Thyroid gland (tissue), 4 donors: ENCODE measurements around the gene HSD17B11.

ENCODE experiments used
- CTCF ChIP-seq, 6 experiments: fragments of 200-600 bp in 3 of 6; fragments of 450-650 bp in 3 of 6; sonication (generic) in 3 of 6; IDR thresholded peaks; one replicate each; pipeline ENCODE4 v1.5.1; 2016 to 2019; ENCODE audit warnings: antibody characterized with exemption in 6 of 6, mild to moderate bottlenecking in 2 of 6, inconsistent platforms in 1 of 6, moderate library complexity in 1 of 6
- POLR2A ChIP-seq, 2 donors: fragments of 450-650 bp; IDR thresholded peaks; one replicate each; pipeline ENCODE4 v1.6.1; 2017; ENCODE audit warnings: antibody characterized with exemption in 2 of 2, mild to moderate bottlenecking in 2 of 2, moderate library complexity in 1 of 2

GRCh38 chr4:87337361-87337760 lies 53.6 kb downstream of the HSD17B11 start:
- no peak for TF ChIP-seq POLR2A (IDR thresholded peaks at IDR 0.05)
- no peak for TF ChIP-seq CTCF (IDR thresholded peaks at IDR 0.05)
